GM23248 (cell line): Measurements from ENCODE around the gene RHOG. TPM values are rescaled to one million over a fixed set of nuclear protein-coding genes. Genes with fewer than 3 reads are reported as not detected.

Source experiments
- DNase-seq: peaks from one replicate; pipeline ENCODE4 v3.0.0-alpha.2; 2015
- H2AFZ ChIP-seq: fragments of 200-600 bp; sonication (generic); 2 replicates; pipeline ENCODE4 v1.6.1; 2016; ENCODE audit warnings: antibody characterized with exemption
- H3F3A ChIP-seq: fragments of 200-600 bp; sonication (generic); 2 replicates; pipeline ENCODE4 v1.6.1; 2016; ENCODE audit warnings: mild to moderate bottlenecking, antibody characterized with exemption, mixed run types; ENCODE audit not compliant: insufficient read depth
- H3K27ac ChIP-seq: fragments of 200-600 bp; sonication (generic); 2 replicates; pipeline ENCODE4 v1.5.1; 2016; ENCODE audit warnings: mild to moderate bottlenecking
- H3K27me3 ChIP-seq: fragments of 200-600 bp; sonication (generic); replicated peaks from 2 replicates; pipeline ENCODE4 v1.6.1; 2016; ENCODE audit warnings: mild to moderate bottlenecking; ENCODE audit not compliant: insufficient read depth
- H3K36me3 ChIP-seq: fragments of 200-600 bp; sonication (generic); 2 replicates; pipeline ENCODE4 v1.6.1; 2016; ENCODE audit warnings: low read depth, mild to moderate bottlenecking
- H3K4me1 ChIP-seq: fragments of 200-600 bp; sonication (generic); 2 replicates; pipeline ENCODE4 v1.6.1; 2016; ENCODE audit warnings: mild to moderate bottlenecking; ENCODE audit not compliant: insufficient read depth
- H3K4me2 ChIP-seq: fragments of 200-600 bp; sonication (generic); one replicate; pipeline ENCODE4 v1.6.1; 2016; ENCODE audit warnings: mild to moderate bottlenecking; ENCODE audit not compliant: unreplicated experiment
- H3K4me3 ChIP-seq: fragments of 200-600 bp; sonication (generic); 2 replicates; pipeline ENCODE4 v1.5.1; 2016; ENCODE audit warnings: mild to moderate bottlenecking
- H3K79me2 ChIP-seq: fragments of 200-600 bp; sonication (generic); 2 replicates; pipeline ENCODE4 v1.6.1; 2016; ENCODE audit warnings: mild to moderate bottlenecking; ENCODE audit not compliant: insufficient read depth
- H3K9ac ChIP-seq: fragments of 200-600 bp; sonication (generic); 2 replicates; pipeline ENCODE4 v1.6.1; 2016; ENCODE audit warnings: mild to moderate bottlenecking
- H3K9me2 ChIP-seq: fragments of 200-600 bp; sonication (generic); 2 replicates; pipeline ENCODE4 v1.6.1; 2016; ENCODE audit warnings: mixed run types, mild to moderate bottlenecking, moderate library complexity; ENCODE audit not compliant: insufficient read depth
- H3K9me3 ChIP-seq: fragments of 200-600 bp; sonication (generic); one replicate; pipeline ENCODE4 v1.6.1; 2017; ENCODE audit warnings: low read depth
- H4K20me1 ChIP-seq: fragments of 200-600 bp; sonication (generic); 2 replicates; pipeline ENCODE4 v1.6.0; 2016; ENCODE audit not compliant: insufficient read depth
- EZH2 ChIP-seq: fragments of 200-600 bp; sonication (generic); IDR thresholded peaks from 2 replicates; pipeline ENCODE4 v1.6.1; 2018; ENCODE audit warnings: antibody characterized with exemption, mild to moderate bottlenecking; ENCODE audit not compliant: insufficient read depth, poor library complexity, severe bottlenecking
- EZH2phosphoT487 ChIP-seq: fragments of 200-600 bp; sonication (generic); IDR thresholded peaks from 2 replicates; pipeline ENCODE4 v1.6.1; 2018; ENCODE audit warnings: antibody characterized with exemption, moderate library complexity, mild to moderate bottlenecking, low read depth; ENCODE audit not compliant: insufficient read depth
- whole genome bisulfite sequencing, 2 experiments: methylation state at CpG; one replicate each; pipeline ENCODE4 v1.1.6; 2015 to 2017; ENCODE audit warnings: low lambda C conversion rate in 2 of 2, low coverage in 1 of 2; ENCODE audit errors: missing lambda C conversion rate in 2 of 2; 5-methylcytosine and 5-hydroxymethylcytosine counted together
- in situ Hi-C: fragments of 300-500 bp; cut with MboI; formaldehyde crosslinking; loops from 2 replicates; pipeline ENCODE4 v1.15.0; 2020
- polyA plus RNA-seq: library from polyadenylated mRNA; unstranded; fragments of >200 nt; fragmentation: Nextera tagmentation; extraction: Ambion mirVana; gene quantifications from 2 replicates; pipeline ENCODE4 v1.2.1, GENCODE V29; 2016
- total RNA-seq: library from RNA; depleted of rRNA; stranded (reverse); fragments of >200 nt; shearing (Covaris generic); gene quantifications from 2 replicates; pipeline ENCODE4 v1.2.3, GENCODE V29; 2014

RHOG gene
- total and polyA plus RNA-seq, 2 experiments from 2014 or later, result 45.5 to 61.4 TPM

GRCh38 chr11:3849297-3849874 is 8.6 kb upstream of the RHOG start:
- H3F3A ChIP-seq, result no peaks in the 10 kb centered on the region
- TF ChIP-seq EZH2 (no peak), EZH2phosphoT487 (no peak)
- no peaks in the 10 kb centered on the region for H4K20me1 ChIP-seq
- no peaks in the 10 kb centered on the region for H3K9me2 ChIP-seq
- no peaks in the 10 kb centered on the region for H3K27me3 ChIP-seq
- H2AFZ ChIP-seq, result no peak overlapping the region
- H3K9me3 ChIP-seq, result no peaks in the 10 kb centered on the region
- no peak overlapping the region for H3K4me3 ChIP-seq
- H3K9ac ChIP-seq, result no peak overlapping the region
- in situ Hi-C loops, result loop anchor here (5.0 kb wide), 1 partner anchor 218 kb away; no protein-coding TSS in a partner anchor
- DNase-seq, result peak; percentile 67
- H3K36me3 ChIP-seq, result no peaks in the 10 kb centered on the region
- no peak overlapping the region for H3K4me2 ChIP-seq
- no peak overlapping the region for H3K27ac ChIP-seq
- 51 to 54% methylated on average over 10 of the region's 10 CpGs for WGBS, 2 experiments
- H3K79me2 ChIP-seq, result no peaks in the 10 kb centered on the region
- H3K4me1 ChIP-seq, result no peaks in the 10 kb centered on the region

GRCh38 chr11:3845670-3846069 is 4.9 kb upstream of the RHOG start:
- Histone ChIP-seq H3K27ac (no peak overlapping the region), H3K79me2 (peaks cover 12% of the 10 kb centered on the region), H2AFZ (no peak overlapping the region), H3K4me2 (no peak overlapping the region), H3F3A (peaks cover 5% of the 10 kb centered on the region; the same call in 1 of the 2 replicates), H3K4me1 (0 out of 2 replicates have a peak, but pooled peaks cover 6% of the 10 kb centered on the region), H3K9ac (no peak overlapping the region), H3K36me3 (no peaks in the 10 kb centered on the region), H4K20me1 (no peaks in the 10 kb centered on the region), H3K9me2 (no peaks in the 10 kb centered on the region), H3K9me3 (no peaks in the 10 kb centered on the region), H3K4me3 (no peak overlapping the region), H3K27me3 (no peaks in the 10 kb centered on the region)
- DNase-seq, result no peak
- 80 to 87% methylated on average over 3 of the region's 3 CpGs for WGBS, 2 experiments
- in situ Hi-C loops, result loop anchor here (5.0 kb wide), 1 partner anchor 222 kb away; no protein-coding TSS in a partner anchor
- TF ChIP-seq EZH2phosphoT487 (no peak), EZH2 (no peak)

GRCh38 chr11:3845246-3845645 is 4.5 kb upstream of the RHOG start:
- no peak overlapping the region for H3K4me2 ChIP-seq
- in situ Hi-C loops, result loop anchor here (5.0 kb wide), 1 partner anchor 222 kb away; no protein-coding TSS in a partner anchor
- WGBS, 2 experiments, result 78 to 85% methylated on average over 1 of the region's 1 CpG

GRCh38 chr11:3843326-3843725 is 2.6 kb upstream of the RHOG start:
- Histone ChIP-seq H3K4me3 (no peak overlapping the region), H3K27ac (no peak overlapping the region), H3F3A (peaks cover 5% of the 10 kb centered on the region; the same call in 1 of the 2 replicates), H3K9me3 (no peaks in the 10 kb centered on the region), H3K36me3 (no peaks in the 10 kb centered on the region), H3K4me2 (no peak overlapping the region), H2AFZ (no peak overlapping the region), H3K9me2 (no peaks in the 10 kb centered on the region), H3K9ac (no peak overlapping the region), H3K79me2 (peaks cover 35% of the 10 kb centered on the region), H3K27me3 (no peaks in the 10 kb centered on the region), H4K20me1 (no peaks in the 10 kb centered on the region), H3K4me1 (peaks cover 9% of the 10 kb centered on the region)
- peak; percentile 22 for DNase-seq
- in situ Hi-C loops, result no loop called here
- WGBS, 2 experiments, result 77 to 83% methylated on average over 3 of the region's 3 CpGs
- no peak for TF ChIP-seq EZH2phosphoT487
- TF ChIP-seq EZH2, result no peak

More at GRCh38 chr11:3845246-3845645, 4.5 kb upstream of the RHOG start:
- Histone ChIP-seq H4K20me1 (no peaks in the 10 kb centered on the region), H3K9me2 (no peaks in the 10 kb centered on the region), H3K27ac (no peak overlapping the region), H3K9me3 (no peaks in the 10 kb centered on the region), H3K27me3 (no peaks in the 10 kb centered on the region), H3K9ac (no peak overlapping the region), H2AFZ (no peak overlapping the region), H3K4me3 (no peak overlapping the region), H3K36me3 (no peaks in the 10 kb centered on the region), H3F3A (peaks cover 5% of the 10 kb centered on the region; the same call in 1 of the 2 replicates), H3K79me2 (peaks cover 16% of the 10 kb centered on the region), H3K4me1 (0 out of 2 replicates have a peak, but pooled peaks cover 6% of the 10 kb centered on the region)
- no peak for TF ChIP-seq EZH2phosphoT487
- no peak for DNase-seq
